PC-3 (cell line): ENCODE data around the gene PSMD13. TPM values are rescaled to one million over a fixed set of nuclear protein-coding genes. Genes with fewer than 3 reads are reported as not detected.

Source experiments
- ATAC-seq: fragments of 200-7000 bp; cut with Tn5 transposase; 2 replicates; pipeline ENCODE4 v1.9.1; 2020; ENCODE audit warnings: mild to moderate bottlenecking, moderate library complexity
- BruUV-seq: library from RNA; stranded (reverse); fragments of 400-500 nt; replicated peaks from 2 replicates; lab custom pipeline; 2021; lab: Mats Ljungman, UMichigan
- CTCF ChIA-PET: fragments of 300-600 bp; sonication (Branson Sonifier 250); formaldehyde crosslinking; loops from one replicate; lab custom pipeline; 2022; ENCODE audit warnings: antibody characterized with exemption; lab: Charles Lee
- POLR2A ChIA-PET: fragments of 300-600 bp; sonication (Branson Sonifier 250); formaldehyde crosslinking; loops from one replicate; lab custom pipeline; 2022; ENCODE audit warnings: antibody characterized with exemption; ENCODE audit not compliant: unreplicated experiment; lab: Charles Lee
- DNase-seq: peaks from one replicate; pipeline ENCODE4 v3.0.0-alpha.2; 2015
- H2AFZ ChIP-seq: fragments of 300-600 bp; sonication (generic); 2 replicates; pipeline ENCODE4 v1.6.0; 2016; ENCODE audit warnings: antibody characterized with exemption, low read length
- H3F3A ChIP-seq: fragments of 300-600 bp; sonication (generic); one replicate; pipeline ENCODE4 v1.6.0; 2017; ENCODE audit warnings: antibody characterized with exemption, low read length, control low read depth, mild to moderate bottlenecking; ENCODE audit not compliant: unreplicated experiment
- H3K27ac ChIP-seq: fragments of 300-600 bp; sonication (generic); 2 replicates; pipeline ENCODE4 v1.5.1; 2016; ENCODE audit warnings: mild to moderate bottlenecking, low read length
- H3K27me3 ChIP-seq: fragments of 300-600 bp; sonication (generic); 2 replicates; pipeline ENCODE4 v1.6.1; 2016; ENCODE audit warnings: low read length, mixed read lengths
- H3K36me3 ChIP-seq: fragments of 300-600 bp; sonication (generic); 2 replicates; pipeline ENCODE4 v1.6.1; 2016; ENCODE audit warnings: low read depth, mixed run types, low read length, mixed read lengths
- H3K4me1 ChIP-seq: fragments of 300-600 bp; sonication (generic); 2 replicates; pipeline ENCODE4 v1.5.1; 2016; ENCODE audit warnings: low read length; ENCODE audit not compliant: insufficient read depth
- H3K4me2 ChIP-seq: fragments of 300-600 bp; sonication (generic); 2 replicates; pipeline ENCODE4 v1.6.0; 2016; ENCODE audit warnings: low read length
- H3K4me3 ChIP-seq: fragments of 300-600 bp; sonication (generic); 2 replicates; pipeline ENCODE4 v1.5.1; 2016; ENCODE audit warnings: mild to moderate bottlenecking, low read length, mixed read lengths
- H3K79me2 ChIP-seq: fragments of 300-600 bp; sonication (generic); 2 replicates; pipeline ENCODE4 v1.6.1; 2017; ENCODE audit warnings: low read length, mixed read lengths
- H3K9ac ChIP-seq: fragments of 300-600 bp; sonication (generic); 2 replicates; pipeline ENCODE4 v1.6.0; 2016; ENCODE audit warnings: mild to moderate bottlenecking, low read length
- H3K9me2 ChIP-seq: fragments of 300-600 bp; sonication (generic); replicated peaks from 2 replicates; pipeline ENCODE4 v1.6.1; 2016; ENCODE audit warnings: mixed run types, low read length, mixed read lengths
- H3K9me3 ChIP-seq: fragments of 300-600 bp; sonication (generic); 2 replicates; pipeline ENCODE4 v1.6.1; 2016; ENCODE audit warnings: low read length, mixed read lengths
- H4K20me1 ChIP-seq: fragments of 300-600 bp; sonication (generic); 2 replicates; pipeline ENCODE4 v1.6.1; 2016; ENCODE audit warnings: low read length, mixed read lengths
- EZH2 ChIP-seq: fragments of 300-600 bp; sonication (generic); IDR thresholded peaks from one replicate; pipeline ENCODE4 v1.6.1; 2017; ENCODE audit warnings: antibody characterized with exemption, mild to moderate bottlenecking, low read length; ENCODE audit not compliant: unreplicated experiment
- EZH2phosphoT487 ChIP-seq: fragments of 300-600 bp; sonication (generic); IDR thresholded peaks from 2 replicates; pipeline ENCODE4 v1.6.1; 2018; ENCODE audit warnings: mild to moderate bottlenecking, antibody characterized with exemption, low read length, borderline replicate concordance
- intact Hi-C: fragments of 100-400 bp; cut with micrococcal nuclease; formaldehyde crosslinking; loops from 2 replicates; pipeline ENCODE4 v1.9.0; 2023
- total RNA-seq: library from RNA; depleted of rRNA; stranded (reverse); fragments of >200 nt; gene quantifications from 2 replicates; pipeline ENCODE4 v1.2.3, GENCODE V29; 2014
- TF ChIP-seq, protein P1 (sequence below): fragments of 300-600 bp; sonication (generic); conservative IDR thresholded peaks from 2 replicates; pipeline ENCODE4 v1.5.1; 2017; ENCODE audit warnings: antibody characterized with exemption, low read depth, mild to moderate bottlenecking, low read length

The PSMD13 gene
- total RNA-seq, 1 experiment from 2014 or later: 255 TPM

DNA sequence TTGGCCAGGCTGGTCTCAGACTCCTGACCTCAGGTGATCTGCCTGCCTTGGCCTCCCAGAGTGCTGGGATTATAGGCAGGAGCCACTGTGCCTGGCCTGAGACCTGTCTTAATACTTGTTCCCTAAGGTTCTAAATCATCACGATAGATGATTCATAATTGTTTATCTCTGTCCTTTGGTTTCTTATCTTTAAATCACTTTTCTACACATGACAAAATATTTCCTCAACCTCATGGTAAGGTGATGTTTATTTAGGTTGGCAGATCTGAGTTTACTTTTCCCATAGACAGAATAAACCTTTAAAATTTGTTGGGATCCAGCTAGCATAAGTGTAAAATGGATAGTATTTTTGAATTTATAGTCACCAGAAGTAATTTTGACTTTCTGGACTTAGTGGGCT lies 3.5 kb downstream of the PSMD13 start:
- POLR2A ChIA-PET: interaction anchor here (0.7 kb wide), 1 partner anchor 33 kb away, joined by 3 read pairs; the partner anchor contains the start of genes BET1L and RIC8A
- intact Hi-C loops: no loop called here
- TF ChIP-seq, protein P1, sequence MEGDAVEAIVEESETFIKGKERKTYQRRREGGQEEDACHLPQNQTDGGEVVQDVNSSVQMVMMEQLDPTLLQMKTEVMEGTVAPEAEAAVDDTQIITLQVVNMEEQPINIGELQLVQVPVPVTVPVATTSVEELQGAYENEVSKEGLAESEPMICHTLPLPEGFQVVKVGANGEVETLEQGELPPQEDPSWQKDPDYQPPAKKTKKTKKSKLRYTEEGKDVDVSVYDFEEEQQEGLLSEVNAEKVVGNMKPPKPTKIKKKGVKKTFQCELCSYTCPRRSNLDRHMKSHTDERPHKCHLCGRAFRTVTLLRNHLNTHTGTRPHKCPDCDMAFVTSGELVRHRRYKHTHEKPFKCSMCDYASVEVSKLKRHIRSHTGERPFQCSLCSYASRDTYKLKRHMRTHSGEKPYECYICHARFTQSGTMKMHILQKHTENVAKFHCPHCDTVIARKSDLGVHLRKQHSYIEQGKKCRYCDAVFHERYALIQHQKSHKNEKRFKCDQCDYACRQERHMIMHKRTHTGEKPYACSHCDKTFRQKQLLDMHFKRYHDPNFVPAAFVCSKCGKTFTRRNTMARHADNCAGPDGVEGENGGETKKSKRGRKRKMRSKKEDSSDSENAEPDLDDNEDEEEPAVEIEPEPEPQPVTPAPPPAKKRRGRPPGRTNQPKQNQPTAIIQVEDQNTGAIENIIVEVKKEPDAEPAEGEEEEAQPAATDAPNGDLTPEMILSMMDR: no peak
- TF ChIP-seq EZH2phosphoT487: no peak
- no peak for TF ChIP-seq EZH2
- H3K4me3 ChIP-seq: no peak overlapping the region
- H3F3A ChIP-seq: no peaks in the 10 kb centered on the region
- no TSS peak for BruUV-seq
- 0 out of 2 replicates have a peak, but pooled peaks cover 17% of the 10 kb centered on the region for H4K20me1 ChIP-seq
- CTCF ChIA-PET: interaction anchor here (0.7 kb wide), 1 partner anchor 10 kb away, joined by 3 read pairs; no protein-coding TSS in a partner anchor
- DNase-seq: no peak
- H3K9me3 ChIP-seq: no peaks in the 10 kb centered on the region
- H2AFZ ChIP-seq: no peak overlapping the region
- ATAC-seq: no peak
- H3K27me3 ChIP-seq: no peaks in the 10 kb centered on the region
- no peak overlapping the region for H3K9ac ChIP-seq
- H3K79me2 ChIP-seq: peaks cover 76% of the 10 kb centered on the region
- H3K27ac ChIP-seq: no peak overlapping the region
- no peak overlapping the region for H3K4me2 ChIP-seq
- peaks cover 26% of the 10 kb centered on the region for H3K36me3 ChIP-seq
- H3K9me2 ChIP-seq: no peaks in the 10 kb centered on the region
- H3K4me1 ChIP-seq: peaks cover 13% of the 10 kb centered on the region

DNA sequence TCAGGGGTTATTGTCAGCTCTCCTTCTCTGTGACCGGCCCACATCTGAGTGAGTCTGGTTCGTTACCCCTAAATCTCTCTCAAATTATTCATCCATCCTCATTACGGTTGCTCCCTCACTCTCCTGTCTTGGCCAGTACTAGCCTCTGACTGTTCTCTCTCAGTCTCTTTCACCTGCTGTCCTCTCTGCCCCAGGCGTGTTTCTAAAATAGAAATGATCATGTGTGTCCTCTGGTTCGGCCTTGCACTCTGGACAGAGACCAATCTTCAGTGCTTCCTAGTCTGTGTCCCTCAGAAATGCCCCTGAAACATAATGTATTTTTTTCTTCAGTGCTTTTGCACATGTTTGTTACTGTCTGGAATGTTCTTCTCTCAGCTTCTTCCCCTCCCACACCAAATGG lies 4.9 kb downstream of the PSMD13 start:
- no TSS peak for BruUV-seq
- Histone ChIP-seq H4K20me1 (0 out of 2 replicates have a peak, but pooled peaks cover 17% of the 10 kb centered on the region), H3K36me3 (peaks cover 37% of the 10 kb centered on the region), H2AFZ (no peak overlapping the region), H3K4me1 (peaks cover 12% of the 10 kb centered on the region), H3K4me2 (no peak overlapping the region), H3K9me2 (no peaks in the 10 kb centered on the region), H3K9ac (no peak overlapping the region), H3K4me3 (no peak overlapping the region), H3K27me3 (no peaks in the 10 kb centered on the region), H3F3A (no peaks in the 10 kb centered on the region), H3K9me3 (no peaks in the 10 kb centered on the region), H3K27ac (no peak overlapping the region), H3K79me2 (peaks cover 69% of the 10 kb centered on the region)
- CTCF ChIA-PET: no interaction called here
- intact Hi-C loops: no loop called here
- POLR2A ChIA-PET: no interaction called here
- ATAC-seq: no peak
- no peak for DNase-seq
- TF ChIP-seq EZH2 (no peak), EZH2phosphoT487 (no peak)
- TF ChIP-seq, protein P1: no peak

DNA sequence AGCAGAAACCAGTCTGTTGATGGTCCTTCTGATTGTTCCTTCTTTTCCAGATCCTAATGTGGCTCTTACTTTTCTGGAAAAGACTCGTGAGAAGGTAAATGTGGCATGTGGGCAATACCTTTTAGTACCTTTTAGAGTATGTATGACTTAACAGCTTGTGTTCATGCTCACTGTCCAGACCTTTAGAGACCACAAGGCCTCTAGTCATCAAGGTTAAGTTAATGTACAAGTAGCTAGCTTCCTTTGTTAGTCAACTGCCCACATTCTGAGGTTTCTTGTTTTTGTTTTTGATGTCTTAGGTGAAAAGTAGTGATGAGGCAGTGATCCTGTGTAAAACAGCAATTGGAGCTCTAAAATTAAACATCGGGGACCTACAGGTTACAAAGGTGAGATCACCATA lies 7.6 kb downstream of the PSMD13 start:
- ChIA-PET CTCF (no interaction called here), POLR2A (no interaction called here)
- no peaks in the 10 kb centered on the region for H3K9me3 ChIP-seq
- no peaks in the 10 kb centered on the region for H3K4me1 ChIP-seq
- no peak overlapping the region for H3K4me3 ChIP-seq
- TF ChIP-seq EZH2: no peak
- no peak for TF ChIP-seq EZH2phosphoT487
- TF ChIP-seq, protein P1: no peak
- no peaks in the 10 kb centered on the region for H3K9me2 ChIP-seq
- ATAC-seq (no peak), DNase-seq (no peak)
- peaks cover 43% of the 10 kb centered on the region for H3K79me2 ChIP-seq
- no peak overlapping the region for H3K9ac ChIP-seq
- no peak overlapping the region for H3K27ac ChIP-seq
- intact Hi-C loops: no loop called here
- no peaks in the 10 kb centered on the region for H3K27me3 ChIP-seq
- peaks cover 54% of the 10 kb centered on the region for H3K36me3 ChIP-seq
- no peaks in the 10 kb centered on the region for H3F3A ChIP-seq
- no peak overlapping the region for H3K4me2 ChIP-seq
- no peak overlapping the region for H2AFZ ChIP-seq
- H4K20me1 ChIP-seq: 0 out of 2 replicates have a peak, but pooled peaks cover 8% of the 10 kb centered on the region
- no TSS peak for BruUV-seq
